Measurements from ENCODE around the gene IFNL4.
"Not testable (repeated sequence)": the region's sequence is repeated elsewhere in the genome, so short reads cannot be mapped to it uniquely, and the experiment has no call there.

Gene IFNL4

DNA sequence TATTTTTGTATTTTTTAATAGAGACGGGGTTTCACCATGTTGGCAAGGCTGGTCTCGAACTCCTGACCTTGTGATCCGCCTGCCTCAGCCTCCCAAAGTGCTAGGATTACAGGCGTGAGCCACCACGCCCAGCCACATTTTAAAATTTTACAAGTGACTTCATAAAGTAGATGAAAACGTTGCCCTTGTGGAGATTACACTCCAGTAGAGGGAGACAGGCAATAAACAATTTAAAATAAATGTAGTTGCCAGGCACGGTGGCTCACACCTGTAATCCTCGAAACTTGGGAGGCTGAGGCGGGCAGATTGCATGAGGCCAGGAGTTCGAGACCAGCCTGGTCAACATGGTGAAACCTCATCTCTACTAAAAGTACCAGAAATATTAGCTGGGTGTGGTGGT, 29.5 kb downstream of the IFNL4 start:
- not testable (repeated sequence) for DNase-seq (ENCODE audit: low read depth)

- no peak for DNase-seq (ENCODE audit: low read depth)
Observed at GRCh38 chr19:39218230-39219007, 30.2 kb downstream of the IFNL4 start.

DNA sequence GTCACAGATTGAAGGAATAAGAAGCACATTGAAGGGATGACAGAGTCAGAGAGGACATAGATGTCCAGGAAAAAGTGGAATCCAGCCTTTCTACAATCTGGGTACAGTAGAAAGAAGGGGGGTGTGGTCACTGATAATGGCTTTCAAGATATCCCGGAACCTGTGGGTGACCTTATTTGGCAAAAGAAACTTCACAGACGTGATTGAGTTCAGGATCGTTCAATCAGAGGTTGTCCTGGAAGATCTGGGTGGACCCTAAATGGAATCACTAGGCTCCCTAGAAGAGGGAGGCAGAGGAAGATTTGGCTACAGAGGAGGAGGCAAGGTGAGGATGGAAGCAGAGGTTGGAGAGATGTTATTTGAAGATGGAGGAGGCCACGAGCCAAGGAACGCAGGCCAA, 31.6 kb downstream of the IFNL4 start:
- DNase-seq (ENCODE audit: low read depth): no peak

- DNase-seq (ENCODE audit: low read depth): not testable (repeated sequence)
Observed at GRCh38 chr19:39215323-39215722, 33.3 kb downstream of the IFNL4 start.

- DNase-seq (ENCODE audit: low read depth): peak; percentile 29
Observed at GRCh38 chr19:39212375-39212742, 36.3 kb downstream of the IFNL4 start.

DNA sequence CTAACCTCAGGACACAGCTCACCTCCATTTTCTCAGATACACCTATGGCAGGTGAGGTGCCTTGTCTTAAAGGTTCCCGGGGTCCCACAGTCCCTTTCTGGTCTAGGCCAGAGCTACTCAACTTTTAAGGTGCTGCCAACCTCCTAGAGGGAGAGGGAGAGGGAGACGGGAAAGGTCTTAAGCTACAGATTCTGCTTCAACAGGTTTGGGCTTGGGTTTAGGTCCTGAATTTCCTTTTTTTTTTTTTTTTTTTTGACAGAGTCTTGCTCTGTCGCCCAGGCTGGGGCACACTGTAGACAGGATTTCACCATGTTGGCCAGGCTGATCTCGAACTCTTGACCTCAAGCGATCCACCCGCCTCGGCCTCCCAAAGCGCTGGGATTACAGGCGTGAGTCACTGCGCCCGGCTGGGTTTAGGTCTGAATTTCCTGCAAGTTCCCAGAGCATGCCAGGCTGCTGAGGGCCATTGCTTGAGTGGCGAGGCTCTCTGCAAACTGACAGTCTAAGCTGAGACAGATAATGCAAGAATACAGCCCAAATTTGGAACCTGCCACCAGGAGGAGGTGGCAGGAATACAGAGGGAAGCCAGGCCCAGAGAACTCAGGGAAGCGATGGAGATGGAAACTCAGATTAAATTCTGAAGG, 36.8 kb downstream of the IFNL4 start:
- DNase-seq (ENCODE audit: low read depth): no peak

DNA sequence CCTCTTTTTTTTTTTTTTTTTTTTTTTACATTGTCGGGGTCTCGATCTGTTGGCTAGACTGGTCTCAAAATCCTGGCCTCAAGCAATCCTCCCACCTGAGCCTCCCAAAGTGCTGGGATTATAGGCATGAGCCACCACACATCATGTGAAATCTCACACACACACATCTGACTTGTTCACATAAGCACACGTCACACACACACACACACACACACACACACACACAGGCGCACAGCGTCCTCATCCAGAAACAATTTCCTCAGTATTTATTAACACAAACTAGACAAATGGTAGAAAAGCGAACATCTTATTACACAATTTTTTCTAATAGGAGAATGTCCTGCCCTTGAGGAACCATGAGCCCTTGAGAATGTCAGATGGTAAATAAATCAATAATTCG, 39.5 kb downstream of the IFNL4 start:
- no peak for DNase-seq (ENCODE audit: low read depth)

- no peak for DNase-seq (ENCODE audit: low read depth)
Observed at GRCh38 chr19:39208175-39208795, 40.4 kb downstream of the IFNL4 start.

- no peak for DNase-seq (ENCODE audit: low read depth)
Observed at GRCh38 chr19:39207293-39207836, 41.3 kb downstream of the IFNL4 start.

DNA sequence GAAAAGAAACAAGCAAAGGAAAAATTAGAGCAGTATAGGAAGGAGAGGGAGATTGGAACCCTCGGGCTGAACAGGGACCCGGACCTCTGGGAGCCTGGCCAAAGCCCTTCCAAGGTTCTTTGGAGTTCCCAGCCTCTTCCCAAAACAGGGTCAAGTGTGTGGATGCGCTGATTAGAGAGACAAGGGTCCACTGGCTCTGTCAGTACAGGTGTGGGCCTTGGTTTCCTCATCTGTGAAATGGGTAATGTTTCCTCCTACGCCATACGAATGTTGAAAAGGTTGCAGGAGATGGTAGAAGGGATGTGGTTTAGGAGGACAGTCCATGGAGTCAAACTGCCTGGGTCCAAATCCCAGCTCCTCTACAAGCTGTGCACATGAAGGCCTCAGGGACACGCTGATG, 42.5 kb downstream of the IFNL4 start:
- DNase-seq (ENCODE audit: low read depth): no peak

- no peak for DNase-seq (ENCODE audit: low read depth)
Observed at GRCh38 chr19:39205449-39205764, 43.2 kb downstream of the IFNL4 start.

DNA sequence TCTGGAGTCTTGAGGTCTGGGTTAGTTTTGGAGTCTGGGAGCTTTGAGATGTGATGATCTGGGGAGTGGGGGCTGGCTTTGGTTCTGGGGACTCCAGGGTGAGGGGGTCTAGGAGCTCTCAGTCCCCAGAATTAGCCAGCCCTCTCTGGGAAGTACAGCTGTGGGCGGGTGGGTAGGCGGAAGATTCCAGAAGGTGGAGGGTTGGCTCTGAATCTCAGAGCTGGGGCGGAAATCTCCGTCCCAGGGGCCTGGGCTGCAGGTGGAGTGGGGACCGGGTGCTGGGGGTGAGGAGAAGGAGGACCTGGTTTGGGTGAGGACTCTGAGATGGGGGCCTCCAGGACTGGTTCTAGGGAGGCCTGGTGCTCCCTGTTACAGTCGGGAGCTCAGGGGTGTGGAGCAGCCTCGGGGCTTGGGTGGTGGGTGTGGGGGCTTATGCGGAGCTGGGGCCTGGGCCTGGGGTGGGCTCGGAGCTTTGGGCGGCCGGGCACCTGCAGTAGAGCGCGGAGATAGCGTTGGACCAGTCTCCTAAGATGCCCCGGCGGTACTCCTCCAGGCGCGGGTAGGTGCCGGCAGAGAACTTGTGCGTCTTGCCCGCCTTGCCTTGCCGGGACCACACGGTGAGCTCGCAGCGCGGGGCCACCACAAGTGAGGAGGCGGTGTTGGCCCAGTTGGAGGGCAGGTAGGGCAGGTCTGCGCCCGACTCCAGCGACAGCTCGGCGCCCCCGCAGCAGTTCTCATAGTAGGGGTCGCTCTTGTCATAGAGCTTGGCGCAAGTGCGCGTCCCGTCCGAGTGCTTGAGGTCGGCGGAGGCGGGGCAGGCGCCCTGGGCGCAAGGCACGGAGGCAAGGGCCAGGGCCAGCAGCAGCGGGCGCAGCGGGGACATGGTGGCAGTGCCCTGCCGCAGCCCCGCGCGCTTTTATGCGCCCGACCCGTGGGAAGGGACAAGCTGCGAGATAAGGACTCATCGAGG, 45.0 kb downstream of the IFNL4 start, which contains the start of gene SYCN:
TSS of gene SYCN (minus strand) at position 892 of the 970 bp plus-strand sequence. CDS start at position 883, 9 bp downstream.
- no peak for DNase-seq (ENCODE audit: low read depth)

GRCh38 chr19:39202998-39203355, 45.7 kb downstream of the IFNL4 start:
- no peak for DNase-seq (ENCODE audit: low read depth)

- DNase-seq (ENCODE audit: low read depth): no peak
Observed at GRCh38 chr19:39200803-39201115, 47.9 kb downstream of the IFNL4 start.

- no peak for DNase-seq (ENCODE audit: low read depth)
Observed at GRCh38 chr19:39200066-39200802, 48.4 kb downstream of the IFNL4 start.

DNA sequence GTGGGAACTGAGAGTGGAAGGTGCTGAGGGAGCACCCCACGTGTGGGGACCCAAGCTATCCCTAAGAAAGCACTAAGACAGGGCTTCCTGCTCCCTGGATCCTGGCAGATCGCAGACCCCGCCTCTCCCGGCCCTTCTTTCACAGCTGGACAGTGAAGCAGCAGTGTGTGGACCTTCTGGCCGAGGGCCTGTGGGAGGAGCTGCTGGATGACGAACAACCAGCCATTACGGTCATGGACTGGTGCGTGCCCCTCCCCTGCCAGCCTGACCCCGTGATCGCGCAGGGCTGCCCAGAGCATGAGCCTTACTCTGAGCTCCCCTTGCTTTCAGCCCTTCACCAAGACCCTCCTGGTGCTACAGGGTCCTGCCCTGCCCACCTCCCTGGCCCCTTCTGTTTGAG, 49.6 kb downstream of the IFNL4 start:
- DNase-seq (ENCODE audit: low read depth): no peak

DNA sequence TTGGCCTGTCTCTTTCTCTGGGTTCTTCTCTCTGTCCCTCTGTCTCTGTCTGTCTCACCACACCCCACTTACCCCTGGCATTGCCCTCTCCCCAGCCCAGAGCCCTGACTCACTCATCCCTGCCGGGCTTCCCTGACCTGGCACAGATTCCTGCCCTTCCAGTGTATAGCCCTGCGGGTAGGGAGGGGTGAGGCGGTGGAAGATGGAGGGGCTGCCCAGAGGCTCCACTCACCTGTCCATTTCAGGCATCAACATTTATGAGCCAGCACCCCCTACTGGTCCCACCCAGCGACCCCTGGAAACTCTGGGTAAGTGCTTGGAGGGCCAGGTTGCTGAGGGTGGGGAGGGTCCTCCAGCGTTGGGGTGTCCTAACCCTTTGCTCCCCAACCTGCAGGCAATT, 50.8 kb downstream of the IFNL4 start:
- no peak for DNase-seq (ENCODE audit: low read depth)

GRCh38 chr19:39196860-39197562, 51.6 kb downstream of the IFNL4 start, which contains the start of gene NCCRP1:
NCCRP1 (plus strand) TSS chr19:39196964; CDS start chr19:39196983, 19 bp downstream.
- no peak for DNase-seq (ENCODE audit: low read depth)

DNA sequence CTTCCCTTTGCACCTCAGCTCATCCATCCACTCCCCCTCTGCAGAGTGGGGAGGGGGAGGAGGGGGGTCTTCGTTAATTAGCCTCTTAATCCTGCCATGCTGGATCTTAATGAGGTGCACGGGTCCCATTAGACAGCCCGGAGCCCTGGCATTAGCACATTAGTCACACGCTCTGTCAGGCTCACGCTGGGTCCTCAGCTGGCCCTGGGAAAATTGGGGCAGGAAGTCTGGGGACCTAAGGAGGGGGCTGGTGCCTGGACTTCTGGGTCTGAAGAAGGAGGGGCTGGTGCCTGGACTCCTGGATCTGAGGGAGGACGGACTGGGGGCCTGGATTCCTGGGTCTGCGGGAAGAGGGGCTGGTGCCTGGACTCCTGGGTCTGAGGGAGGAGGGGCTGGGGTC, 52.3 kb downstream of the IFNL4 start:
- no peak for DNase-seq (ENCODE audit: low read depth)

Data from stimulated activated CD4-positive, alpha-beta T cell treated with anti-CD3 and anti-CD28 coated beads, Interleukin-2, amount 100 ng/mL, for 4 hours (primary cell).